Measurements from ENCODE around the gene NUDCD3.

Gene NUDCD3

DNA sequence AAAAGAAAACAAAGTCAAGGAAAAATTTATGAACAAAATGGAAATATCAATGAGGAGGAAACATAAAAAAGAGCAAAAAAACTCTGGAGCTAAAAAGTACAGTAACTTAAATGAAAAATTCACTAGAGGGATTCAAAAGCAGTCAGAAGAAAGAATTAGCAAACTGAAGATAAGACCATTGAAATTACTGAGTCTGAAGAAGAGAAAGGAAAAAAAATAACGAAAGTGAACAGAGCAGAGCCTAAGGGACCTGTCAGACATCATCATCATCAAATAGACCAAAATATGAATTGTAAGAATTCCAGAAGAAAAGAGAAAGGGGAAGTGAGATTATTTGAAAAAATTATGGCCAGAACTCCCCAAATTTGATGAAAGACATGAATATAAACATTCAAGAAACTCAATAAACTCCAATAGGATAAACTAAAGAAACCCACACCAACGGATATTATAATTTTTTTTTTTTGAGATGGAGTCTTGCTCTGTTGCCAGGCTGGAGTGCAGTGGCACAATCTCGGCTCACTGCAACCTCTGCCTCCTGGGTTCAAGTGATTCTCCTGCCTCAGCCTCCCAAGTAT, 34.4 kb upstream of the NUDCD3 start:
- TF ChIP-seq, protein P1, sequence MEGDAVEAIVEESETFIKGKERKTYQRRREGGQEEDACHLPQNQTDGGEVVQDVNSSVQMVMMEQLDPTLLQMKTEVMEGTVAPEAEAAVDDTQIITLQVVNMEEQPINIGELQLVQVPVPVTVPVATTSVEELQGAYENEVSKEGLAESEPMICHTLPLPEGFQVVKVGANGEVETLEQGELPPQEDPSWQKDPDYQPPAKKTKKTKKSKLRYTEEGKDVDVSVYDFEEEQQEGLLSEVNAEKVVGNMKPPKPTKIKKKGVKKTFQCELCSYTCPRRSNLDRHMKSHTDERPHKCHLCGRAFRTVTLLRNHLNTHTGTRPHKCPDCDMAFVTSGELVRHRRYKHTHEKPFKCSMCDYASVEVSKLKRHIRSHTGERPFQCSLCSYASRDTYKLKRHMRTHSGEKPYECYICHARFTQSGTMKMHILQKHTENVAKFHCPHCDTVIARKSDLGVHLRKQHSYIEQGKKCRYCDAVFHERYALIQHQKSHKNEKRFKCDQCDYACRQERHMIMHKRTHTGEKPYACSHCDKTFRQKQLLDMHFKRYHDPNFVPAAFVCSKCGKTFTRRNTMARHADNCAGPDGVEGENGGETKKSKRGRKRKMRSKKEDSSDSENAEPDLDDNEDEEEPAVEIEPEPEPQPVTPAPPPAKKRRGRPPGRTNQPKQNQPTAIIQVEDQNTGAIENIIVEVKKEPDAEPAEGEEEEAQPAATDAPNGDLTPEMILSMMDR (IDR thresholded peaks at IDR 0.05; ENCODE audit: low read depth, low read length, missing control alignments): no peak
- DNase-seq (ENCODE audit: low read depth): no peak
- H3K4me3 ChIP-seq (ENCODE audit: low read depth, low read length): no peak overlapping the region

- no peak for DNase-seq (ENCODE audit: low read depth)
- H3K4me3 ChIP-seq (ENCODE audit: low read depth, low read length): no peak overlapping the region
- TF ChIP-seq, protein P1 (IDR thresholded peaks at IDR 0.05; ENCODE audit: low read depth, low read length, missing control alignments): no peak
These were observed 31.9 kb upstream of the NUDCD3 start for GRCh38 chr7:44522315-44522714.

- DNase-seq (ENCODE audit: low read depth): no peak
- TF ChIP-seq, protein P1 (IDR thresholded peaks at IDR 0.05; ENCODE audit: low read depth, low read length, missing control alignments): no peak
- H3K4me3 ChIP-seq (ENCODE audit: low read depth, low read length): no peak overlapping the region
These were observed 31.1 kb upstream of the NUDCD3 start for GRCh38 chr7:44521347-44522095.

DNA sequence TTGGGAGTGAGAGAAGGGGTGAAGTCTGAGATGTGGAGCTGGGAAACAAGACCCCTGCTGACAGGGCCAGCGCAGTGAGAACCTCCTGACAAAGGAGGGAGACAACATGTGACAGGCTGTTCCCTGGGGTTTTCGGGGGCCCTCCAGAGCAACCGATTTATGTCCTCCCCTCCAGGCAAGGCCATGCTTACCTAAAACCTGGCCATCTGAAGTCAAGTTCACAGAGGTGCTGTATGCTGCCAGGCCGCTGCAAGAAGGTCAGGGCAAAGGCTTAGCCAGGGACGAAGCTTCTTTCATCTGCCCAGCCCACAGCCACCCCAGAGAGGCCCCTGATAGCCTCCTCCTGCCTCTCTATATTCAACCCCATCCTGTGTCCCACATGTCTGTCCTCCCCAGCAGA, 30.1 kb upstream of the NUDCD3 start:
- TF ChIP-seq, protein P1 (IDR thresholded peaks at IDR 0.05; ENCODE audit: low read depth, low read length, missing control alignments): no peak
- H3K4me3 ChIP-seq (ENCODE audit: low read depth, low read length): no peak overlapping the region
- no peak for DNase-seq (ENCODE audit: low read depth)

DNA sequence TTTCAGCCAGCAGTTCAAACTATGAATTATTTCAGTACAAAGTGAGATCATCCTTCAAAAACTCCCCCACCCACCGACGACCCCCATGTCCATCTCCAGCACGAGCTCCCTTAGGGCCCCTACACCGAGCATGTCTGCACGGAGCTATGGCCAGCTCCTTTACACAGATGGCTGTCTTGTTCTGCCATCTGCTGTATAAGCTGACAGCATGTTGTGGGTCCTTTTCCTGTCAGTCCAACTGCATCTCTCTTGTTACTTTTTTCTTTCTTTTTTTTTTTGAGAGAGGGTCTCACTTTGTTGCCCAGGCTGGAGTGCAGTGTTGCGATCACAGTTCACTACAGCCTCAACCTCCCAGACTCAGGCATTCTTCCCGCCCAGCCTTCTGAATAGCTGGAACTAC, 29.1 kb upstream of the NUDCD3 start:
- DNase-seq (ENCODE audit: low read depth): no peak
- TF ChIP-seq, protein P1 (IDR thresholded peaks at IDR 0.05; ENCODE audit: low read depth, low read length, missing control alignments): no peak
- no peak overlapping the region for H3K4me3 ChIP-seq (ENCODE audit: low read depth, low read length)

GRCh38 chr7:44518761-44519160, 28.3 kb upstream of the NUDCD3 start:
- no peak overlapping the region for H3K4me3 ChIP-seq (ENCODE audit: low read depth, low read length)
- TF ChIP-seq, protein P1 (IDR thresholded peaks at IDR 0.05; ENCODE audit: low read depth, low read length, missing control alignments): no peak
- no peak for DNase-seq (ENCODE audit: low read depth)

GRCh38 chr7:44517175-44517574, 26.7 kb upstream of the NUDCD3 start:
- no peak overlapping the region for H3K4me3 ChIP-seq (ENCODE audit: low read depth, low read length)
- no peak for DNase-seq (ENCODE audit: low read depth)
- TF ChIP-seq, protein P1 (IDR thresholded peaks at IDR 0.05; ENCODE audit: low read depth, low read length, missing control alignments): no peak
